HAP-1 (cell line): ENCODE data around the gene IFT88.

Source experiments
- DNase-seq, 2 experiments: peaks; one replicate each; pipeline ENCODE4 v3.0.0-alpha.2; 2016 to 2020; ENCODE audit warnings: low spot score in 2 of 2
- H3K27me3 ChIP-seq: fragments of 250-450 bp; sonication (Bioruptor Pico); 2 replicates; pipeline ENCODE4 v1.5.1; 2020; ENCODE audit warnings: low read depth, mild to moderate bottlenecking, moderate library complexity
- H3K36me3 ChIP-seq: fragments of 250-450 bp; sonication (Bioruptor Pico); replicated peaks from 2 replicates; pipeline ENCODE4 v1.5.1; 2020; ENCODE audit warnings: mild to moderate bottlenecking
- H3K4me1 ChIP-seq: fragments of 250-450 bp; sonication (Bioruptor Pico); 2 replicates; pipeline ENCODE4 v1.5.1; 2020; ENCODE audit warnings: mild to moderate bottlenecking
- H3K4me3 ChIP-seq: fragments of 250-450 bp; sonication (Bioruptor Pico); 2 replicates; pipeline ENCODE4 v1.5.1; 2020; ENCODE audit warnings: mild to moderate bottlenecking, moderate library complexity
- H3K9me3 ChIP-seq: fragments of 250-450 bp; sonication (Bioruptor Pico); 2 replicates; pipeline ENCODE4 v1.5.1; 2020; ENCODE audit warnings: mild to moderate bottlenecking, moderate library complexity
- in situ Hi-C: fragments of 300-500 bp; cut with MboI; formaldehyde crosslinking; loops from 3 replicates; pipeline ENCODE4 v1.14.3; 2020; ENCODE audit warnings: low sequenced_read_pairs, inconsistent platforms, mixed read lengths

IFT88 gene

GRCh38 chr13:20546556-20546955 is 20.4 kb upstream of the IFT88 start:
- Histone ChIP-seq H3K36me3 (no peaks in the 10 kb centered on the region), H3K27me3 (no peaks in the 10 kb centered on the region), H3K4me1 (no peaks in the 10 kb centered on the region), H3K9me3 (no peaks in the 10 kb centered on the region), H3K4me3 (no peak overlapping the region)
- in situ Hi-C loops = no loop called here
- no peak for DNase-seq

- in situ Hi-C loops = no loop called here
- H3K4me3 ChIP-seq = no peak overlapping the region
- H3K9me3 ChIP-seq = no peaks in the 10 kb centered on the region
- no peaks in the 10 kb centered on the region for H3K27me3 ChIP-seq
- no peaks in the 10 kb centered on the region for H3K36me3 ChIP-seq
- H3K4me1 ChIP-seq = no peaks in the 10 kb centered on the region
- DNase-seq = no peak
These were observed 19.5 kb upstream of the IFT88 start for GRCh38 chr13:20547479-20547908.

DNA sequence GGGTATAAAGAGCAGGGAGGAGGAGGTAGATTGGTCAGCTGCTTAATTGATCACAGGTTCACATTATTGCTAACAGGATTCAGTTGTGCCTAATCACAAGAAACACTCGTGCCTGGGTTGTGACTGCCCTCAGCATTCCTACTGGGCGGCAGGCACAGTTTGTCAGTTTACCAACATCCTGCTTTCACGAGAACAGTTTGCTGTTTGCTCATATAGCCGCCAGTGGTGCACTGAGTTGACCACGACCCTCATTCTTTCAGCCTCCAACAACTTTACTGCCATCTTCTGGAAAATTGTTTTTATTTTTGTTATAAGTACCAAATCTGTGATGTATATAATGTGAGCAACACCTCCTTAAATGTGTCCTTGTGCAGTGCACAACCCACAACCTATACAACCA is 16.2 kb upstream of the IFT88 start:
- Histone ChIP-seq H3K36me3 (no peaks in the 10 kb centered on the region), H3K4me3 (no peak overlapping the region), H3K9me3 (no peaks in the 10 kb centered on the region), H3K4me1 (peaks cover 13% of the 10 kb centered on the region), H3K27me3 (no peaks in the 10 kb centered on the region)
- in situ Hi-C loops = no loop called here
- DNase-seq = no peak

- no peaks in the 10 kb centered on the region for H3K36me3 ChIP-seq
- H3K4me1 ChIP-seq = peaks cover 13% of the 10 kb centered on the region
- H3K4me3 ChIP-seq = no peak overlapping the region
- DNase-seq = peak; percentile 48 to 61
- in situ Hi-C loops = no loop called here
- no peaks in the 10 kb centered on the region for H3K9me3 ChIP-seq
- no peaks in the 10 kb centered on the region for H3K27me3 ChIP-seq
These were observed 13.6 kb upstream of the IFT88 start for GRCh38 chr13:20553311-20553710.

GRCh38 chr13:20558982-20559381 is 8.0 kb upstream of the IFT88 start:
- in situ Hi-C loops = no loop called here
- Histone ChIP-seq H3K9me3 (no peaks in the 10 kb centered on the region), H3K36me3 (no peaks in the 10 kb centered on the region), H3K4me3 (no peak overlapping the region), H3K4me1 (no peaks in the 10 kb centered on the region; the same call in 1 of the 2 replicates), H3K27me3 (no peaks in the 10 kb centered on the region)
- no peak for DNase-seq

GRCh38 chr13:20559659-20560356 is 7.1 kb upstream of the IFT88 start:
- Histone ChIP-seq H3K4me1 (no peaks in the 10 kb centered on the region), H3K4me3 (no peak overlapping the region), H3K36me3 (no peaks in the 10 kb centered on the region), H3K27me3 (no peaks in the 10 kb centered on the region), H3K9me3 (no peaks in the 10 kb centered on the region)
- in situ Hi-C loops = no loop called here
- no peak for DNase-seq

DNA sequence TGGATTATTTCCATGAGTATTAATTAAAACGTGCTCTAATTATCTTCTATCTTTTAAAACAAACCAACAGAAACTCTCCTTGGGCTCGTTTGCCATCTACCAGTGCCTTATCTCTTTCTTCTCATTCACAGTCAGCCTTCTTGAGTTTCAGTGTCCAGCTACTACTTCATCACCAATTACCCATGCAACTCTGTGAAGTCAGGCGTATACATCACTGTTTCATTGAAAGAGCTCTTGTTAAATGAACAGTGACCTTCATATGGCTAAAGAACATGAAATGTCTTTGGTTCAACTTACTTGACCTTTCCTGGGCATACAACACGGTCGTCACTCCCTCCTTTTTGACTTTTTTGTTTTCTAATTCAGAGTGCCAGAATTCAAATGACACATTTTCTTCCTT is 5.2 kb upstream of the IFT88 start:
- Histone ChIP-seq H3K4me3 (no peak overlapping the region), H3K27me3 (no peaks in the 10 kb centered on the region), H3K4me1 (peaks cover 5% of the 10 kb centered on the region), H3K36me3 (no peaks in the 10 kb centered on the region), H3K9me3 (peaks cover 6% of the 10 kb centered on the region; the same call in 1 of the 2 replicates)
- in situ Hi-C loops = no loop called here
- DNase-seq = no peak

- in situ Hi-C loops = no loop called here
- no peak for DNase-seq
- no peaks in the 10 kb centered on the region for H3K36me3 ChIP-seq
- H3K4me3 ChIP-seq = no peak overlapping the region
- H3K9me3 ChIP-seq = peaks cover 6% of the 10 kb centered on the region; the same call in 1 of the 2 replicates
- no peaks in the 10 kb centered on the region for H3K27me3 ChIP-seq
- peaks cover 12% of the 10 kb centered on the region for H3K4me1 ChIP-seq
These were observed 1.7 kb upstream of the IFT88 start for GRCh38 chr13:20565115-20565736.

DNA sequence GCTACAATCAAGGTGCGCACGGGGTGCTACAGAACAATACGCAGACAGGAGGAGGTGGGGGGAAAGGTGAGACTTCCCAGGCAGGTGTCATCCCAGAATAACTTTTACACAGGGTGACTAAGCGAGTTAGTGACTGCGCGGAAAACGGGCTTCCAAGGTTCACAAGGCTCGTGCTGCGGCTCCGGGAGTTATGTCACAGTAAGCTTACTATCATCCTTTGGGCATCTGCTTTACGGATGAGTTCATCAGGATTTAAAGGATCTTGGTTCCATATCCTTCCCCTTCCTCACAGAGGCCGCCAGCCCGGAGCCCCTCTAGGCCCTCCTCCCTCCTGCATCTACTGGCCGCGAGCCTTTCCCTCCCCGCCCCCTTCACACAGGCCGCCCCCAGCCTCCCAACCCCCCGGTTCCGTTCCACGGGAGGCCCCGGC is 474 bp upstream of the IFT88 start:
- Histone ChIP-seq H3K4me1 (peaks cover 12% of the 10 kb centered on the region), H3K36me3 (no peaks in the 10 kb centered on the region), H3K27me3 (no peaks in the 10 kb centered on the region), H3K4me3 (peak overlapping the region; percentile 75), H3K9me3 (peaks cover 6% of the 10 kb centered on the region; the same call in 1 of the 2 replicates)
- in situ Hi-C loops = no loop called here
- DNase-seq = no peak

DNA sequence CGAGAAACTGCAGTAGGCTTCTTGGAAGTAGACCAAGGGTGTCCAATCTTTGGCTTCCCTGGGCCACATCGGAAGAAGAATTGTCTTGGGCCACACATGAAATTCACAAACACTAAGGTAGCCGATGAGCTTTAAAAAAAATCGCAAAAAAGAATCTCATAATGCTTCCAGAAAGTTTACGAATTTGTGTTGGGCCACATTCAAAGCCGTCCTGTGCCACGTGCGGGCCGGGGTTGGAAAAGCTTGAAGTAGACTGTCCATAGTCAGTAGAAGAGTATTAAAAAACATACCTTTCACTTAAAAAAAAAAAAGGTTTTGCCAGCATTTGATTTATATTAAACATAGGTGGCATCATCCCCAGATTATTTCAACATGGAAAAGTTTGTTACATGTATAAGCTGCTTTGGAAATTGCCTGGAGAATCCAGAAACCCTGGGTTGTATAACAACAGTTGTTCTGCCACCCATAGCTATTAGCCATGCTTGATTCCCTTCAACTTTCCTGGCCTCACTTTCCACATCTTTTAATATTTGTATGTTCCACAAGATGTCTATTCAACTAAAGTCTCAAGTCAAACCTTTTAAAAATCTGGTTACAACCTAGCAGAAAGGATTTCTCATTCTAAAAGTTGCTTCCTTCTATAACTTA is 1.0 kb downstream of the IFT88 start:
- H3K9me3 ChIP-seq = peaks cover 6% of the 10 kb centered on the region; the same call in 1 of the 2 replicates
- H3K36me3 ChIP-seq = no peaks in the 10 kb centered on the region
- DNase-seq = no peak
- peaks cover 12% of the 10 kb centered on the region for H3K4me1 ChIP-seq
- H3K27me3 ChIP-seq = no peaks in the 10 kb centered on the region
- in situ Hi-C loops = no loop called here
- peak overlapping the region; percentile 75 for H3K4me3 ChIP-seq

DNA sequence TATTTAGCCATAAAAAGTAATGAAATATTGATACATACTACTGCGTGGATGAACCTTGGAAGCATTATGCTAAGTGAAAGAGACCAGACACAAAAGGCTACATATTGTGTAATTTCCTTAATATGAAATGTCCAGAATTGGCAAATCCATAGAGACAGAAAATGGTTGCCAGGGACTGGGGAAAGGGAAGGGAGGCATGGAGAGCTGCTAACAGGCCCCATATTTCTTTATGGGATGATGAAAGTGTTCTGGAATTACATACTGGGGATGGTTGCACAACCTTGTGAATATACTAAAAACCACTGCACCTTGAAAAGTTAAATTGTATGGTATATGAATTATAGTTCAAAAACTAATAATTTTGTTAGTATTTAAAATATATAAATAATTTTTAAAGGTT is 3.6 kb downstream of the IFT88 start:
- no peak for DNase-seq
- H3K27me3 ChIP-seq = no peaks in the 10 kb centered on the region
- H3K36me3 ChIP-seq = no peaks in the 10 kb centered on the region; the same call in 1 of the 2 replicates
- in situ Hi-C loops = no loop called here
- peaks cover 5% of the 10 kb centered on the region; the same call in 1 of the 2 replicates for H3K9me3 ChIP-seq
- H3K4me3 ChIP-seq = no peak overlapping the region
- peaks cover 12% of the 10 kb centered on the region for H3K4me1 ChIP-seq

GRCh38 chr13:20571676-20572075 is 4.7 kb downstream of the IFT88 start:
- Histone ChIP-seq H3K27me3 (no peaks in the 10 kb centered on the region), H3K9me3 (no peaks in the 10 kb centered on the region), H3K4me3 (no peak overlapping the region), H3K36me3 (no peaks in the 10 kb centered on the region; the same call in 1 of the 2 replicates), H3K4me1 (peaks cover 7% of the 10 kb centered on the region)
- DNase-seq = no peak
- in situ Hi-C loops = no loop called here

DNA sequence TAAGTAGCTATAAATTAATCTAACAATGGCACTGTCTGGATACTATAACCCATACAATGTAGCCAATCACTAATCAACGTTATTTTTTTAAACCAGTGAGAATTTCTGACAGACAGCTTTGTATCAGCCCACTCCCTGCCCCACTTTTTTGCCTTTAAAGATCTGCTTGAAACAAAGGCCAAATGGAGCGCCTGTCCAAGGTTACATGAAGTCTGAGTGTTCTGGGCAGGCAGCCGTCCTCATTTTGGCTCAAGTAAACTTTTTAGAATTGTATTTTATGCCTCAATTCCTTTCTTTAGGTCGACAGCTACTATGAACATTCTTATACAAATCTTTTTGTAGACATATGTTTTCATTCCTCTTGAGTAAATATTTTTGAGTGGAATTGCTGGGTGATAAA is 6.2 kb downstream of the IFT88 start:
- Histone ChIP-seq H3K9me3 (0 out of 2 replicates have a peak, but pooled peaks cover 2% of the 10 kb centered on the region), H3K36me3 (no peaks in the 10 kb centered on the region; the same call in 1 of the 2 replicates), H3K27me3 (no peaks in the 10 kb centered on the region), H3K4me3 (no peak overlapping the region), H3K4me1 (peaks cover 2% of the 10 kb centered on the region)
- no peak for DNase-seq
- in situ Hi-C loops = no loop called here

DNA sequence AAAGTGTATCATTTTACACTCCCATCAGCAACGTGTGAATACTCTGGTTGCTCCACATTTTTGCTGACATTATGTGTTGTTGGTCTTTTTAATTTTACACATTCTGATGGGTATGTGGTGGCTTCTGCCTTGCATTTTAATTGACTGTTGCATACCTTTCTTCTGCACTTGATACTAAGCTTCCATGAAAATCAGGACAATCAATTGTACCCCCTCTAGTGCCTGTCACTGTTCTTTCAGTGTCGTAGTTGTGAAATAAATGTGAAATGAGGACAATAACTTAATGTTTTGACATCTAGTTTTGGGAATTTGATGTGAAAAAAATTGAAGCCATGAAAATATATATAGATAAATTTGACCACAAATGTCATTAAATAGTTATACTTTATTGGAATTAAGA is 6.7 kb downstream of the IFT88 start:
- H3K4me1 ChIP-seq = no peaks in the 10 kb centered on the region
- H3K4me3 ChIP-seq = no peak overlapping the region
- 0 out of 2 replicates have a peak, but pooled peaks cover 2% of the 10 kb centered on the region for H3K9me3 ChIP-seq
- no peaks in the 10 kb centered on the region; the same call in 1 of the 2 replicates for H3K36me3 ChIP-seq
- DNase-seq = no peak
- in situ Hi-C loops = no loop called here
- H3K27me3 ChIP-seq = no peaks in the 10 kb centered on the region
